ENCODE measurements around the gene EN2.

DNA sequence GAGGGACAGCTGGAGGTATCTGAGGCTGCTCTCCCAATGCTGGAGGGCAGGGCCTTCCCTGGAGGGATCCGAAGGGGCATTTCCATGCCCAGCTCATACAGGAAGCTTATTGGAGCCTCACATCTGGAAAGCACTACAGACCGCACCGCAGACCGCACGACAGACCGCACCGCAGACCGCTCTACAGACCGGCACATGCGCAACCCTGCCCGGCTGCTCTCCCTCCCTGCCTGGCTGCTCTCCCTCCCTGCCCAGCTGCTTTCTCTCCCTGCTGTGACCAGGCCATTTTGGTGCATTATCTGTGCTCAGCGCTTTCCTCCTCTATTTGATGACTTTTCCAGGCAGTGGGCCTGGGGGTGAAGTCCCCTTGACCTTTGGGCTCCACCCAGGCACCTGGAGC lies 39.6 kb upstream of the EN2 start:
- TF ChIP-seq POLR2A (IDR thresholded peaks at IDR 0.05; ENCODE audit: low read depth) = no peak
- no peak for TF ChIP-seq CTCF (IDR thresholded peaks at IDR 0.05)
